HTR-8/SVneo (cell line): ENCODE measurements around the gene SLAMF6.
"Not testable (repeated sequence)": the region's sequence is repeated elsewhere in the genome, so short reads cannot be mapped to it uniquely, and the experiment has no call there.

Experiments used
- DNase-seq: peaks from one replicate; pipeline ENCODE4 v3.0.0; 2011; ENCODE audit warnings: low spot score, mixed read lengths; ENCODE audit not compliant: insufficient read length
- FAIRE-seq: peaks from 2 replicates; lab custom pipeline; 2011; peaks lifted over from hg19 to GRCh38; lab: Jason Lieb, UNC

Gene SLAMF6

GRCh38 chr1:160479091-160479490 lies 44.0 kb downstream of the SLAMF6 start:
- not testable (repeated sequence) for FAIRE-seq, DNase-seq

- no peak for FAIRE-seq
- no peak for DNase-seq
These were observed 48.4 kb downstream of the SLAMF6 start for GRCh38 chr1:160474392-160475242.

- DNase-seq = no peak
- no peak for FAIRE-seq
These were observed 50.9 kb downstream of the SLAMF6 start for GRCh38 chr1:160472112-160472511.

GRCh38 chr1:160471253-160471652 lies 51.8 kb downstream of the SLAMF6 start:
- FAIRE-seq (no peak), DNase-seq (no peak)

DNA sequence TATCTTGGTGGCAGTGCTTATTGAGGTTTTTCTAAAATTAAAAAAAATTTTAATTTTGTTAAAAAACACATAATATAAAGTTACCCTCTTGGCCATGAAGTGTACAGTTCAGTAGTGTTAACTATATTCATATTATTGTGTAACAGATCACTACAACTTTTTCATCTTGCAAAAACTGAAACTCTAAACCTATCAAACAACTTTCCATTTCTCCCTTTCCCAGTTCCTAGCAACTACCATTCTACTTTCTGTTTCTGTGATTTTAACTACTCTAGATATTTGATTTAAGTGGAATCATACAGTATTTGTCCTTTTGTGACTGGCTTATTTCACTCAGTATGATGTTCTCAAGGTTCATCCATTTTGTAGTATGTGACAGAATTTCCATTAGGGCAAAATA lies 55.5 kb downstream of the SLAMF6 start:
- FAIRE-seq (no peak), DNase-seq (no peak)

GRCh38 chr1:160466961-160467360 lies 56.1 kb downstream of the SLAMF6 start:
- FAIRE-seq (no peak), DNase-seq (no peak)

- DNase-seq (no peak), FAIRE-seq (no peak)
These were observed 57.9 kb downstream of the SLAMF6 start for GRCh38 chr1:160465123-160465522.

- DNase-seq (no peak), FAIRE-seq (no peak)
These were observed 62.3 kb downstream of the SLAMF6 start for GRCh38 chr1:160460683-160461287.

DNA sequence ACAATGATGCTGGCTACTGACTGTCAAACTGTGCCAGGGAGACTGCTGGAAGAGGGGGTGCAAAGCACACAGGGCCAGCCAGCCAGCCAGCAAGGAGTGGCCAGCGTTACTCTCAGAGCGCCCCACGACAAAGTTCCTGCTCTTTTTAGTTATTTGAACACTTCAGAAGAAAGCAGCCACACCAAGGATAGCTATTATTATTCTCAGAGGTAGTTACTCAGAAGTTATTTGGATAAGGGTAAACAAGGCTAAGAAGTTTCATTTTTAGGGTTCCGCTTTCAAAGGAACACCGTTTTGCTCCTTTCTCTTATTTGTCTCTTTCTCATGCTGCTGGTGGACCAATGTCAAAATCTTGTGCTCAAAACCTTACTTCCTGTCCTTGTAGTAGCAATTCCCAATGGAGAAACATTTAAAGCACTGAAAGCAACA lies 62.8 kb downstream of the SLAMF6 start:
- FAIRE-seq (no peak), DNase-seq (no peak)

DNA sequence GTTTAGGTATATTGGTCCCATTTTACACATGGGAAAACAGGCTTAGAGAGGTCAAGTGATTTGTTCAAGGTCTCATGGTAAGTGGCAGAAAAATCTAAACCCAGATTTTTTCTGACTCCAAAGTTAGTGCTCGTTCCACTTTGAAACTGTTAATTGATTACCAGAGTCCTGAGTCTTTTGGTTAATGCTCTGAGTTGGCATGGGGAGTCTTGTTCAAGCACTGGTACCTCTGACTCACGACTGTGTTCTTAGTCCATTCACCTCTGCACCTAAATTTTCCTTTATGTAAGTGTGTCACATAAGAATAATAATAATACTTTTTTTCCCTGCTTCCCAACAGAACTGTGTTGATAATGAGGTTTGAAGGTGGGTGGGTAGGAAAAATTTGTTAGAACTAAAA lies 63.4 kb downstream of the SLAMF6 start:
- no peak for DNase-seq
- no peak for FAIRE-seq

DNA sequence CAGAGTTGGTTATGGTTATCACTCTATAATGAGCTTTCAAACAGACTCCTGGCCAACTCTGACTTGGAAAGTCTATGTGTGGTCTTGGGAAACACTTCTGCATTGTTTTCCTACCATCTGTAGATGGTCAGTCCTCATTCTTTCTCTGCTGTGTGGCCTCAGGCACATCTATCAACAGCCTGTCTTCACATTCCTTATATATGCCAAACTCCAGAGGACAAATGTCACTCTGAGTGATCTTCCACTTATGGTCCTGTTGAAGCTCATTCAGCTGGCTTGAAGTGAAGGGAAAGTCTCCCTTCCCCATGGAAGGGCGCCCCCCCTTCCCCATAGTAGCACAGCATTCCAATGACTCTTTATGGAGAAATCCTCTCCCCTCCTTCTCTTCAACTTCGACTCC lies 64.0 kb downstream of the SLAMF6 start:
- FAIRE-seq (no peak), DNase-seq (no peak)

GRCh38 chr1:160455153-160455517 lies 67.9 kb downstream of the SLAMF6 start:
- DNase-seq (no peak), FAIRE-seq (no peak)

- FAIRE-seq (no peak), DNase-seq (no peak)
These were observed 68.5 kb downstream of the SLAMF6 start for GRCh38 chr1:160454371-160455152.

- DNase-seq = no peak
- no peak for FAIRE-seq
These were observed 69.6 kb downstream of the SLAMF6 start for GRCh38 chr1:160453443-160453842.

DNA sequence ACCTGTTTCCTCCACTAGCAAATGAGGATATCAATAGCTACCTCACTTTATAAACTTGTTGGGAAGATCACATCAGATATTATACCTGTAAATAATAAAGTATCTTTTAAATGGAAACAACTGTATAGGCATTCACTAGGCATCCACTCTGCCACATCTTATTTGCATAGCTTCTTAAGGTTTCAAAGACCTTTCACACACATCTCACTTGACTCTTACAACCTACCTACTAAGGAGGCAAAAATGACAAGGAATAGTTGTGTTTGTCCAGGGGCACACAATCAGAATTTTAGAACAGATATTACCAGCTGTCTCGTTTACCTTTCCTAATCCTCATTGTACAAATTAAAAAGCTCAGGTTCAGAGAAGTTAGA lies 71.2 kb downstream of the SLAMF6 start:
- no peak for DNase-seq
- FAIRE-seq = no peak

DNA sequence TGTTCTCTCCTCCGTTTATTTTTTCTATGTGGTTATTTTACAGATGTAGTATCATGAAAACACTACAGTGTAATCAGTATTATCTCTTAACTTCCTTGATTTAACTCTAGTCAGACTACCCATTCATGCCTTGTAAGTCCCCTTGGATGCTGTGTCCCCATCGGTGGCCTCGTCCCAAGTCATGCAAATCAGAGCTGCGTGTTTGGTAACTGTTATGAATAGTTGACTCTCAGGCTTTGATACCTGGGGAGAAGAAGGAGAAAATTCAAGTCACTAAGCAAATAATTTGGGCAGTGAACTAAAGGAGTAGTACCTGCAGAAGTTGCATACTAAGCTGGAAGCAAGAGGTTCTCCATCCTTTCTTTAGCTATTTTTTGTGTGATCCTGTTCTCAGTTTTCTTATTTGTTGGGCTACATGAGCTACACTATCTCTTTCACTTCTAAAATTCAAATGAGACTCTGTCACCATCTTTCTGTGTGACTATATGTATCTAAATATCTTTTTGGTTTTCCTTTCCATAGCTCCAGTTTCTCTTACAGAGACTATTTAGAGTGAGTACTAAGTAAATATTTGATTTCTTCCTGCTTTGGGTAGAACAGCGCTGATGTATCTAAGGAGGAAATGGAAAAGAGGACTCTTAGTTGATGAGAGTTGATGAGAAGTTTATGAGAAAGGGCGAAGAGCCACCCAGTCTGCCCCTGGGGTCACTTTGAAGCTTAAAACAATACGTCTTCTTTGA lies 71.8 kb downstream of the SLAMF6 start:
- DNase-seq = no peak
- no peak for FAIRE-seq

DNA sequence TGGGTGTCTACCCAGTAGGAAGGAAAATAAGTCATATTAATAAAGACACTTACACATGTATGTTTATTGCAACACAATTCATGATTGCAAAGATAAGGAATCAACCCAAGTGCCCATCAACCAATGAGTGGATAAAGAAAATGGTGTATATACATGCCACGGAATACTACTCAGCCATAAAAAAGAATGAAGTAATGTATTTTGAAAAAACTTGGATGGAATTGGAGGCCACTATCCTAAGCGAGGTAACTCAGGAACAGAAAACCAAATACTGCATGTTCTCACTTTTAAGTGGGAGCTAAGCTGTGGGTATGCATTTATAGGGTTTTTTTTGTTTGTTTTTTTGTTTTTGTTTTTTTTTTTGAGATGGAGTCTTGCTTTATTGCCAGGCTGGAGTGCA lies 73.6 kb downstream of the SLAMF6 start:
- FAIRE-seq = no peak
- DNase-seq = no peak

DNA sequence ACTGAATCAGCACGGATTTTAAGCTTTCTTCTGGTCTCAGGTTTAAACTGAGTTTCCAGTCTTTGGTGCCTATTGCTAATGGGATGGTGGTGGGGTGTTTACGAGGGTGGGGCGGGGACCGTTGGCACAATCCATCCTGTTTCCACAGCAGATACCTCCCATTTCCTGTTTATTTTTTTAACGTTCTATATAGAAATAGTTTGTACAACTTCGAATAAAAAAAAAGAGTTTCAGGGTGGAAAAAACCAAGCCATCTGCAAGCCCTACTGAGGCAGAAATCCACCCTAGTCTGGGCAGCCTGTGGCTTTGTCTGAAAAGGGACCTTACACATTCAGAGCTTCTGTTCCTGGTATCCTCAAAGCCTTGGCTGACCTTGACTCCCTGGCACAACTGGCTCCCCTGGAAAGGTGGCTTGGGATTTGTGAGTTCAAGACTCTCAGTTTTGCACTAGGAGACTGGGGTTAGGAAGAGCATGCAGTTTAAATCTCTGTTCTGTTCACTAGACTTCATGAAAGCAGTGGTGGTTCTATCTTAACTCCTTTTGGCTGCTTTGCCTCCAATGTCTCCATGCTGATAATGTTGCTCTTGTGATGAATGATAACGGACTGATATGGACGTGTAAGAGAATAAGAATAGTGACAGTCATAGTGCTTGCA lies 76.0 kb downstream of the SLAMF6 start:
- no peak for DNase-seq
- FAIRE-seq = no peak

DNA sequence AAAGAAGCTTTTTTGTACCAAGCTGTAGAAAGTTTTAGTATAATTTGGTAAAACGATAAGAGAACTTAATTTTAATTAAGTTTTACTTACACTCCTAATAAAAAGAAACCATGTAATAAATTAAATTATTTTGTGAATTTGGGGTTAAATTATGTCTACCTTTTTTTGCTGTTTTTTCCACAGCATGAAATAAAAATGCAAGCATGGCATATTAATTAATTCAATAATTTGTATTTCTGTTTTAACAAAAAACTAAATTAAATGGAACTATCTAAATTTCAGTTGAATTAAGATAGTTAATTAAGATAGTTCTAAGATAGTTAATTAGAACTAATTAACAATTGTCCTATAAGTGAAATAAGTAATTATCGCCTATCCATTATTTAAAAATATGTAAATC lies 83.3 kb downstream of the SLAMF6 start:
- DNase-seq (no peak), FAIRE-seq (no peak)

DNA sequence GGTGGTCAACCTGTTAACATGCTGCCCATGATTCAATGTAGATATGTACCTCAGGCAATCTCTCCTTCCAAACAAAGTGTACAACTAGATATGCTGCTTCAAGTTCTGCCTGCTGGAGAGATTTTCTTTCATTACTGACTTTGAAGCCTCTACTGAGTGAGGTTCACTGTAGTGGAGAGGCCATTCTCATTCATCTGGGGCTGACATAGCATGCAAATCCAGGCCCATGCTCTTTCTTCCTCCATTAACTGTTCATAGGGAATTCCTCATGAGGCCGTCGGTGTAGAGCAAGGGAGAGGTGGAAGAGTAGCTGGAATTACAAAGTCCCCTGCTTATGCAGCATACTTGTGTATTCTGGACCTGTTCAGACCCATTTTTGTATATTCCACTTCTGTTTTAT lies 84.1 kb downstream of the SLAMF6 start:
- FAIRE-seq (no peak), DNase-seq (no peak)
